ENCODE measurements around the gene SPATA24. TPM values are rescaled to one million over a fixed set of nuclear protein-coding genes. Genes with fewer than 3 reads are reported as not detected.

SPATA24 gene
- total RNA-seq, 1 experiment from 2014 or later: 3.1 TPM

DNA sequence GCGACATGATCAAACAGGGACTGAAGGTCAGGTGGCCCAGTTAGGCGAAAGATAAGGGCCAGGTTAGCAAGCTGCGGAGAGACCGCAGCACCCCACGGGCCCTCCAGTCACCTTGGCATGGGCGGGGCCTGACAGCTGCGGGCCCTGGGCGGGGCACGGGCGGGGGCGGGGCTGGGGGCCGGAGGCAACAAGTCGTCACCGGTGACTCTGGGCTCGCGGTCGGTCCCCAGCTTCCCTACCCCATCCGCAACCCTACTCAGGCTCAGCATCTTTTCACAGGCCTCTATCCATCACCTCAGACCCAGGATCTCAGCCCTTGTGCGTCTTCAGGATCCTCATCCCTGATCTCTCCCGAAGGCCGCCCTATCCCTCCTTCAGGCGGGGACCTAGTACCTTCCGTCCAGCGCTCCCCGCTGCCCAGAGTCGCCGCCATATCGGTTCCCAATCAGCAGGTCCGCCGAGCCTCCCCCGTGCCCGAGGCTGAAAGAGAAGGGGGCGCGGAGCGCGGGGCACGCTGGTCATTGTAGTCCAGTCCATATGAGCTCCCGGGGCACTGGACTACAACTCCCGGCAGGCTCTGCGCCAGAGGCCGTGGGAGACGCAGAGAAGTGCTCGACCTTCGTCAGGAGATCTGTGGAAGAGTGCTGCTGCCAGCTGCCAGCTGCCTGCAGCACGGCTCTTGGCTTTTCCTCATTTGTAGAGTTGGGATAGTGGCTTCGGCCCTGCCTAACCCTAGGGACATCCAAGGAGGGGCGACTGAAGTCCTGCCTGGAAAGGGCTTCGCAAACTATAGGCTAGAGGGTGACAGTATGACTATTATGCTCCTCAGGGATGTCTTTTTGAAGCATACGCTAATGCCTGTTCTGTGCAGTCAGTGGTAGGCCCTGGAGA, 35.4 kb upstream of the SPATA24 start, which contains the start of gene DNAJC18:
Gene DNAJC18, minus strand, starts transcription at position 513 of the 891 bp plus-strand sequence. Its CDS starts 80 bp downstream, at position 433.
- Histone ChIP-seq H3K36me3 (ENCODE audit: control insufficient read depth in 1 of 2, insufficient read depth in 2 of 2, low read length in 2 of 2) (no peaks in the 10 kb centered on the region), H4K20me1 (ENCODE audit: insufficient read depth) (no peaks in the 10 kb centered on the region), H3K9me2 (ENCODE audit: insufficient read depth) (no peaks in the 10 kb centered on the region), H3K4me2 (ENCODE audit: low read length) (peak within 1 kb of the TSS; percentile 98), H3K79me2 (ENCODE audit: insufficient read depth, low read length) (no peaks in the 10 kb centered on the region), H3K4me3 (replicated peaks in 1 of 2; ENCODE audit: low read depth in 1 of 2, low read length in 2 of 2) (peak within 1 kb of the TSS; percentile 82 to 86), H3K9ac (ENCODE audit: low read length) (peak within 1 kb of the TSS; percentile 65), H2AFZ (ENCODE audit: low read depth, low read length, poor library complexity, severe bottlenecking) (peak within 1 kb of the TSS; percentile 95), H3K9me3 (ENCODE audit: control insufficient read depth in 1 of 2, insufficient read depth in 1 of 2, low read depth in 1 of 2, low read length in 2 of 2) (no peaks in the 10 kb centered on the region), H3K4me1 (ENCODE audit: control insufficient read depth in 1 of 2, insufficient read depth in 2 of 2, low read length in 2 of 2) (peaks cover 2 to 23% of the 10 kb centered on the region in 2 experiments; a peak in 3 of 4 replicates), H3K27me3 (ENCODE audit: insufficient read depth, low read length) (no peaks in the 10 kb centered on the region), H3K27ac (ENCODE audit: low read depth, low read length) (peak within 1 kb of the TSS; percentile 70)
- TF ChIP-seq EGR1 (IDR thresholded peaks at IDR 0.05; ENCODE audit: low read depth): peak; percentile 74
- TF ChIP-seq ZFX (IDR thresholded peaks at IDR 0.05): peak; percentile 28; the same call in 1 of the 2 replicates
- TF ChIP-seq, protein P1, sequence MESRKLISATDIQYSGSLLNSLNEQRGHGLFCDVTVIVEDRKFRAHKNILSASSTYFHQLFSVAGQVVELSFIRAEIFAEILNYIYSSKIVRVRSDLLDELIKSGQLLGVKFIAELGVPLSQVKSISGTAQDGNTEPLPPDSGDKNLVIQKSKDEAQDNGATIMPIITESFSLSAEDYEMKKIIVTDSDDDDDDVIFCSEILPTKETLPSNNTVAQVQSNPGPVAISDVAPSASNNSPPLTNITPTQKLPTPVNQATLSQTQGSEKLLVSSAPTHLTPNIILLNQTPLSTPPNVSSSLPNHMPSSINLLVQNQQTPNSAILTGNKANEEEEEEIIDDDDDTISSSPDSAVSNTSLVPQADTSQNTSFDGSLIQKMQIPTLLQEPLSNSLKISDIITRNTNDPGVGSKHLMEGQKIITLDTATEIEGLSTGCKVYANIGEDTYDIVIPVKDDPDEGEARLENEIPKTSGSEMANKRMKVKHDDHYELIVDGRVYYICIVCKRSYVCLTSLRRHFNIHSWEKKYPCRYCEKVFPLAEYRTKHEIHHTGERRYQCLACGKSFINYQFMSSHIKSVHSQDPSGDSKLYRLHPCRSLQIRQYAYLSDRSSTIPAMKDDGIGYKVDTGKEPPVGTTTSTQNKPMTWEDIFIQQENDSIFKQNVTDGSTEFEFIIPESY (IDR thresholded peaks at IDR 0.05; ENCODE audit: extremely low read depth, insufficient replicate concordance, low read length): no peak
- TF ChIP-seq YY1 (IDR thresholded peaks at IDR 0.05; ENCODE audit: extremely low read depth, insufficient replicate concordance, low read depth, low read length): peak; percentile 62
- no TSS peak for BruUV-seq (replicated peaks)
- peak; percentile 96 for ATAC-seq
- CTCF ChIA-PET: interaction anchor here (0.7 to 1.1 kb wide), 3 partner anchors 74 to 80 kb away, joined by 3 to 7 read pairs (median 4); no protein-coding TSS in a partner anchor
- RAD21 ChIA-PET (ENCODE audit: low non-redundant PET in 1 of 2, low total read pairs in 2 of 2, uncharacterized antibody in 2 of 2, unreplicated experiment in 2 of 2): no interaction called here
- DNase-seq (ENCODE audit: low read depth, low spot score): peak; percentile 62
- intact Hi-C loops (cut with micrococcal nuclease): no loop called here
- POLR2A ChIA-PET: interaction anchor here (0.8 to 1.2 kb wide), 3 partner anchors 43 to 122 kb away, joined by 3 to 4 read pairs (median 3); partner anchors contain the start of genes STING1 and UBE2D2
